H9 (cell line): ENCODE data around the gene NRXN3. TPM values are rescaled to one million over a fixed set of nuclear protein-coding genes. Genes with fewer than 3 reads are reported as not detected.

Experiments used
- DNase-seq: peaks from one replicate; pipeline ENCODE4 v3.0.0-alpha.2; 2017
- H2AFZ ChIP-seq: one replicate; pipeline ENCODE4 v1.6.1; 2013; ENCODE audit warnings: mild to moderate bottlenecking, low read length, control low read depth, moderate library complexity
- H2AK5ac ChIP-seq: 2 replicates; pipeline ENCODE4 v1.6.1; 2013; ENCODE audit warnings: low read length, control low read depth, mixed read lengths; ENCODE audit not compliant: insufficient read length
- H2BK120ac ChIP-seq: one replicate; pipeline ENCODE4 v1.6.1; 2013; ENCODE audit warnings: low read depth, mild to moderate bottlenecking, low read length, control low read depth, inconsistent platforms; ENCODE audit not compliant: poor library complexity, severe bottlenecking
- H2BK12ac ChIP-seq: 2 replicates; pipeline ENCODE4 v1.6.1; 2013; ENCODE audit warnings: low read length, control low read depth, mixed read lengths, low read depth; ENCODE audit not compliant: insufficient read length
- H2BK15ac ChIP-seq: 2 replicates; pipeline ENCODE4 v1.6.1; 2013; ENCODE audit warnings: low read depth, low read length, control low read depth
- H2BK20ac ChIP-seq: one replicate; pipeline ENCODE4 v1.6.1; 2013; ENCODE audit warnings: low read depth, mild to moderate bottlenecking, low read length, control low read depth, inconsistent platforms; ENCODE audit not compliant: poor library complexity, severe bottlenecking
- H2BK5ac ChIP-seq: 2 replicates; pipeline ENCODE4 v1.6.1; 2013; ENCODE audit warnings: low read length, control low read depth, mixed read lengths; ENCODE audit not compliant: insufficient read length
- H3K14ac ChIP-seq: 2 replicates; pipeline ENCODE4 v1.6.1; 2013; ENCODE audit warnings: low read length, control low read depth; ENCODE audit not compliant: insufficient read depth
- H3K18ac ChIP-seq: 2 replicates; pipeline ENCODE4 v1.6.1; 2013; ENCODE audit warnings: low read depth, mild to moderate bottlenecking, mixed read lengths, low read length, control low read depth; ENCODE audit not compliant: insufficient read length
- H3K23ac ChIP-seq: 2 replicates; pipeline ENCODE4 v1.6.1; 2013; ENCODE audit warnings: low read length, control low read depth, mixed read lengths, low read depth; ENCODE audit not compliant: insufficient read length
- H3K23me2 ChIP-seq: 2 replicates; pipeline ENCODE4 v1.6.1; 2013; ENCODE audit warnings: low read depth, mild to moderate bottlenecking, mixed read lengths, low read length, control low read depth; ENCODE audit not compliant: insufficient read length, poor library complexity, severe bottlenecking
- H3K27ac ChIP-seq: 2 replicates; pipeline ENCODE4 v1.5.1; 2013; ENCODE audit warnings: low read length, control low read depth, mixed read lengths, low read depth; ENCODE audit not compliant: insufficient read length
- H3K27me3 ChIP-seq: 2 replicates; pipeline ENCODE4 v1.6.1; 2013; ENCODE audit warnings: low read length, control low read depth, inconsistent platforms; ENCODE audit not compliant: insufficient read depth
- H3K4ac ChIP-seq: 2 replicates; pipeline ENCODE4 v1.6.1; 2013; ENCODE audit warnings: low read depth, mild to moderate bottlenecking, control low read depth, inconsistent platforms, low read length, moderate library complexity
- H3K4me1 ChIP-seq: 2 replicates; pipeline ENCODE4 v1.6.1; 2013; ENCODE audit warnings: low read length, control low read depth, inconsistent platforms; ENCODE audit not compliant: insufficient read depth
- H3K4me2 ChIP-seq: 2 replicates; pipeline ENCODE4 v1.6.1; 2013; ENCODE audit warnings: low read length, control low read depth, mixed read lengths; ENCODE audit not compliant: insufficient read length, insufficient read depth
- H3K56ac ChIP-seq: 2 replicates; pipeline ENCODE4 v1.6.1; 2013; ENCODE audit warnings: low read depth, mild to moderate bottlenecking, mixed read lengths, low read length, control low read depth; ENCODE audit not compliant: insufficient read length
- H3K79me1 ChIP-seq: 2 replicates; pipeline ENCODE4 v1.6.1; 2013; ENCODE audit warnings: low read depth, mild to moderate bottlenecking, moderate library complexity, low read length, control low read depth, inconsistent platforms; ENCODE audit not compliant: insufficient read depth, poor library complexity, severe bottlenecking
- H3K79me2 ChIP-seq: 2 replicates; pipeline ENCODE4 v1.6.1; 2013; ENCODE audit warnings: low read length, control low read depth, inconsistent platforms; ENCODE audit not compliant: insufficient read depth
- H3K9ac ChIP-seq: 2 replicates; pipeline ENCODE4 v1.6.1; 2013; ENCODE audit warnings: low read length, control low read depth, mixed read lengths; ENCODE audit not compliant: insufficient read length; ENCODE audit errors: extremely low read depth
- H3K9me3 ChIP-seq: one replicate; pipeline ENCODE4 v1.6.1; 2013; ENCODE audit warnings: low read depth, low read length, inconsistent platforms; ENCODE audit not compliant: control insufficient read depth
- H3T11ph ChIP-seq: one replicate; pipeline ENCODE4 v1.6.1; 2013; ENCODE audit warnings: mild to moderate bottlenecking, low read length, control low read depth, inconsistent platforms
- H4K20me1 ChIP-seq: one replicate; pipeline ENCODE4 v1.6.1; 2013; ENCODE audit not compliant: control insufficient read depth, insufficient read length, insufficient read depth
- H4K5ac ChIP-seq: 2 replicates; pipeline ENCODE4 v1.6.1; 2013; ENCODE audit warnings: low read depth, mild to moderate bottlenecking, mixed read lengths, low read length, control low read depth; ENCODE audit not compliant: insufficient read length
- H4K8ac ChIP-seq: replicated peaks from 2 replicates; pipeline ENCODE4 v1.6.1; 2013; ENCODE audit warnings: low read length, control low read depth, mixed read lengths, low read depth; ENCODE audit not compliant: insufficient read length
- H4K91ac ChIP-seq: 2 replicates; pipeline ENCODE4 v1.6.1; 2013; ENCODE audit warnings: low read depth, mild to moderate bottlenecking, moderate library complexity, mixed read lengths, low read length, control low read depth; ENCODE audit not compliant: insufficient read length
- H3K27ac Mint-ChIP-seq, 3 experiments: 2 replicates in 2 of 3; 3 replicates in 1 of 3; pipeline ENCODE4 v1.8.0; 2020 to 2021; ENCODE audit warnings: mixed read lengths in 3 of 3, mild to moderate bottlenecking in 1 of 3, moderate library complexity in 1 of 3
- H3K27me3 Mint-ChIP-seq: 2 replicates; pipeline ENCODE4 v1.8.0; 2021; ENCODE audit warnings: low read depth, mild to moderate bottlenecking, moderate library complexity, mixed read lengths
- H3K36me3 Mint-ChIP-seq, 3 experiments: 2 replicates in 2 of 3; 3 replicates in 1 of 3; pipeline ENCODE4 v1.8.0; 2020 to 2021; ENCODE audit warnings: low read depth in 3 of 3, mixed read lengths in 3 of 3; ENCODE audit not compliant: insufficient read depth in 1 of 3
- H3K4me1 Mint-ChIP-seq, 2 experiments: 2 replicates each; pipeline ENCODE4 v1.8.0; 2020; ENCODE audit warnings: mixed read lengths in 2 of 2
- H3K4me3 Mint-ChIP-seq, 2 experiments: 2 replicates in 1 of 2; 3 replicates in 1 of 2; pipeline ENCODE4 v1.8.0; 2020 to 2021; ENCODE audit warnings: mild to moderate bottlenecking in 2 of 2, mixed read lengths in 2 of 2, moderate library complexity in 1 of 2
- H3K9me3 Mint-ChIP-seq, 2 experiments: 2 replicates in 1 of 2; 3 replicates in 1 of 2; pipeline ENCODE4 v1.8.0; 2020; ENCODE audit warnings: mild to moderate bottlenecking in 2 of 2, mixed read lengths in 2 of 2, moderate library complexity in 1 of 2
- WGBS: extraction: QIAGEN DNeasy Blood & Tissue Kit; methylation state at CpG from one replicate; pipeline ENCODE4 v1.1.7; 2013; ENCODE audit warnings: missing lambda C conversion rate, low lambda C conversion rate, mixed read lengths; ENCODE audit not compliant: insufficient read length; ENCODE audit errors: extremely low coverage; 5-methylcytosine and 5-hydroxymethylcytosine counted together
- total RNA-seq: library from RNA; stranded (reverse); gene quantifications from 2 replicates; pipeline ENCODE4 v1.2.1, GENCODE V29; 2021
- TF ChIP-seq, protein P1 (sequence below): fragments of 200-600 bp; sonication (generic); conservative IDR thresholded peaks from 3 replicates; pipeline ENCODE4 v1.8.0; 2021; ENCODE audit warnings: antibody characterized with exemption, mild to moderate bottlenecking

The NRXN3 gene
- total RNA-seq, 1 experiment from 2014 or later: 1.8 TPM

DNA sequence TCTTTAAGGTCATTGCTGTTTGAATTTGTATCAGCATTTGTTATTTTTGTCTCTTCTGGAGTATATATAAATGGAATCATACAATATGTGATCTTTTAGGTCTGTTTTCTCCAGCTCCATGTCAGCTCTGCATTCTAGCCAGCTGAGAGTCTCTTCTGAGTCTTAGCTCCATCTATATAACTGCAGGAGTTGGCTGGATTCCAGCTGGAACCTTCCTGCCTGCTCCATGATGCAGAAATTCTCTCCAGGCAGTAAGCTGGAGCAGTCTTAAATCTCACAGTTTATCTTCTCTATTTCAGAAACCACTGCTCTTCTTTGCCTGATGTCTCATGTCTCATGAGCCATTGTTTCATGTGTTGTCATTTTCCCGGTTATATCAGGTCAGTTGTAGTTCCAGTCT lies 827.6 kb downstream of the NRXN3 start:
- H2BK20ac ChIP-seq: no peak overlapping the region
- H3K9ac ChIP-seq: no peak overlapping the region
- no peaks in the 10 kb centered on the region for H4K20me1 ChIP-seq
- no peaks in the 10 kb centered on the region for H3K27me3 ChIP-seq
- H3K23me2 ChIP-seq: no peaks in the 10 kb centered on the region
- no peak overlapping the region for H3T11ph ChIP-seq
- TF ChIP-seq, protein P1, sequence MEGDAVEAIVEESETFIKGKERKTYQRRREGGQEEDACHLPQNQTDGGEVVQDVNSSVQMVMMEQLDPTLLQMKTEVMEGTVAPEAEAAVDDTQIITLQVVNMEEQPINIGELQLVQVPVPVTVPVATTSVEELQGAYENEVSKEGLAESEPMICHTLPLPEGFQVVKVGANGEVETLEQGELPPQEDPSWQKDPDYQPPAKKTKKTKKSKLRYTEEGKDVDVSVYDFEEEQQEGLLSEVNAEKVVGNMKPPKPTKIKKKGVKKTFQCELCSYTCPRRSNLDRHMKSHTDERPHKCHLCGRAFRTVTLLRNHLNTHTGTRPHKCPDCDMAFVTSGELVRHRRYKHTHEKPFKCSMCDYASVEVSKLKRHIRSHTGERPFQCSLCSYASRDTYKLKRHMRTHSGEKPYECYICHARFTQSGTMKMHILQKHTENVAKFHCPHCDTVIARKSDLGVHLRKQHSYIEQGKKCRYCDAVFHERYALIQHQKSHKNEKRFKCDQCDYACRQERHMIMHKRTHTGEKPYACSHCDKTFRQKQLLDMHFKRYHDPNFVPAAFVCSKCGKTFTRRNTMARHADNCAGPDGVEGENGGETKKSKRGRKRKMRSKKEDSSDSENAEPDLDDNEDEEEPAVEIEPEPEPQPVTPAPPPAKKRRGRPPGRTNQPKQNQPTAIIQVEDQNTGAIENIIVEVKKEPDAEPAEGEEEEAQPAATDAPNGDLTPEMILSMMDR: no peak
- H3K18ac ChIP-seq: no peak overlapping the region
- no CpG with 5 or more reads among the region's 1 CpG for WGBS
- no peak overlapping the region for H2AK5ac ChIP-seq
- Mint-ChIP-seq H3K27ac (no peak overlapping the region), H3K27me3 (no peaks in the 10 kb centered on the region; the same call in none of the 2 replicates), H3K4me3 (no peak overlapping the region), H3K9me3 (no peaks in the 10 kb centered on the region), H3K4me1 (no peaks in the 10 kb centered on the region), H3K36me3 (no peaks in the 10 kb centered on the region)
- no peak overlapping the region for H2BK120ac ChIP-seq
- H3K9me3 ChIP-seq: no peaks in the 10 kb centered on the region
- no peak overlapping the region for H2BK12ac ChIP-seq
- no peak overlapping the region for H4K5ac ChIP-seq
- no peak overlapping the region for H3K4ac ChIP-seq
- H3K4me1 ChIP-seq: no peaks in the 10 kb centered on the region
- H3K56ac ChIP-seq: no peak overlapping the region
- H2BK15ac ChIP-seq: no peak overlapping the region
- no peak for DNase-seq
- H3K79me1 ChIP-seq: no peaks in the 10 kb centered on the region
- H4K8ac ChIP-seq: no peak overlapping the region
- H2AFZ ChIP-seq: no peak overlapping the region
- no peak overlapping the region for H3K23ac ChIP-seq
- H3K27ac ChIP-seq: no peak overlapping the region
- no peak overlapping the region for H2BK5ac ChIP-seq
- no peak overlapping the region for H3K14ac ChIP-seq
- H3K79me2 ChIP-seq: no peaks in the 10 kb centered on the region
- H4K91ac ChIP-seq: no peak overlapping the region
- no peak overlapping the region for H3K4me2 ChIP-seq
